Frontal cortex (tissue), 4 donors: ENCODE data around the gene SLIT3. TPM values are rescaled to one million over a fixed set of nuclear protein-coding genes. Genes with fewer than 3 reads are reported as not detected.

Source experiments
- DNase-seq, 2 donors: peaks; one replicate each; pipeline ENCODE4 v3.0.0; 2012; ENCODE audit warnings: low spot score in 2 of 2
- FAIRE-seq: peaks from 2 replicates; lab custom pipeline; 2012; peaks lifted over from hg19 to GRCh38; lab: Jason Lieb, UNC
- total RNA-seq: library from RNA; depleted of rRNA; stranded (reverse); fragments of >200 nt; gene quantifications from one replicate; pipeline ENCODE4 v1.2.3, GENCODE V29; 2014
- donor health status: control.
- donor health status: control.
- donor health status: control.

Gene SLIT3
- total RNA-seq, 1 donor from 2014 or later = 2.0 TPM

DNA sequence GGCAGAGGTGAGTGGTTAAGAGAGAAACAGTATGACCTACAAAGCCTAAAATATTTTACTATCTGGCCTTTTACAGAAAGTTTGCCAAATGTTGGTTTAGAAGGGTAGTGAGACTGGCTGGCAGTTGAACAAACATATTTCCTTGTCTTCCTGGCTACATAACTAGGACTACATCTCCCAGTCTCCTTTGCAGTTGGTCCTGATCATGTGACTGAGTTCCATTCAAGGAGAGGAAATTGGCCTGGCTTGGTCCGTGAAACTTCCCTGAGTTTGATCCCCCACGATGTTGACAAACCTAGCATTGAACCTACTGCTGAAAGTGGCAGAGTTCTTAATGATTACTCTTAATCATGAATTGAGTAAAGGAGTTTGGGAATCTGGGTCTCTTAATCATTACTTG, 280.8 kb downstream of the SLIT3 start:
- FAIRE-seq = no peak
- no peak for DNase-seq

DNA sequence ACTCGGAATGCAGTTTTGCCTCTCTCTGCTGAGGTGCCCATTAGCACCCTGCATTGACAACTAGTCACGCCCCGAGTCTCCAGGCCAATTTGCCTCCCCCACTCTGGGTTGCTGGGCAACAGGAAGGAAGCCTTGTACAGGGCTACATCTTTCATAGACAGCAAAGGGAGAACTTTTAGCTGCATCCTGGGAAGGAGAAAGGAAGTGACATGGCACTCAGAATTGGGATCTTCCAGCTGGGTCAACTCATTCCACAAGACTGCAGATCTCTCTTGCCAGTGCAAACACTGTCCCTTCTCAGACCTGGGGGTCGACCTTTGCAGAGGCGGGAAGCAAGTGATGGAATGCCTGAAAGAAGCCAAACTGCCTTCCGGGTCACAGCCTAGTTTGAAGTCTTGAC, 282.0 kb downstream of the SLIT3 start:
- DNase-seq (no peak), FAIRE-seq (no peak)

DNA sequence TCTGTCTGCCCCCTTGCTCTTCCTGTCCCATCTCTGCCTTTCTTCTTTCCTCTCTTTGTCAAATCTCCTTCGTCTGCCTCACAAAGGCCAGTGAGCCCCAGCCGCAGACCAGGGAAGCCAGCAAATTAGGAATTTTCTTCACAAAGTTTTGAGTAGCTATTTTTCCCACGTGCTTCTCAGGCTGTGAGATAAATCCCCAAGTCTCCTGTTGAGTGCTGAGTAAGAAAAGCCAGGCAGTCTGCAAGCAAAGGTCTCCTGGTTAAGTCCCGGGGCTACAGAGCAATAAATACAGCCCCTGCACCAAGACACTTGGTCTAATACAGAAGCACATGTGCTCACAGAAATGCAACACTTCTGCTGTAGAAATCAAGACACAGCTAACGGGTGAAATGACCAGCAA, 284.9 kb downstream of the SLIT3 start:
- no peak for FAIRE-seq
- no peak for DNase-seq

DNA sequence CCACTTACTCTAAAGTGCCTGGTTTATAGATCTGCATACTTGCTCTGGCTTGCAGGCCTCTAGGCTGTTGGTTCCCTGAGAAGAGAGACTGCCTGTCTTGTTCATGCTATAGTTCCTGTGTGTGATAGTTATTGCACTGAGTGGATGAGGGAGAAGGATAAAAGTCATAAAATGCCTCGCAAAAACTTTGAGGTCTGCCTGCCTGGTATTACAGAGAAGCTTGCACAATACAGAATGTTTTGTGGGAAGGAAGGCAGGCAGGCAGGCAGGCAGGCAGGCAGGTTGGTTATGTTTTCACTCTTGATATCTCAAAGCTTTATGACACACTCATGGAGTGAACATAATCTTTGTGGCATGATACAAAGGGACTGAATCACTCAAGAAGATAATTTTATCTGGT, 287.1 kb downstream of the SLIT3 start:
- no peak for FAIRE-seq
- DNase-seq = no peak

DNA sequence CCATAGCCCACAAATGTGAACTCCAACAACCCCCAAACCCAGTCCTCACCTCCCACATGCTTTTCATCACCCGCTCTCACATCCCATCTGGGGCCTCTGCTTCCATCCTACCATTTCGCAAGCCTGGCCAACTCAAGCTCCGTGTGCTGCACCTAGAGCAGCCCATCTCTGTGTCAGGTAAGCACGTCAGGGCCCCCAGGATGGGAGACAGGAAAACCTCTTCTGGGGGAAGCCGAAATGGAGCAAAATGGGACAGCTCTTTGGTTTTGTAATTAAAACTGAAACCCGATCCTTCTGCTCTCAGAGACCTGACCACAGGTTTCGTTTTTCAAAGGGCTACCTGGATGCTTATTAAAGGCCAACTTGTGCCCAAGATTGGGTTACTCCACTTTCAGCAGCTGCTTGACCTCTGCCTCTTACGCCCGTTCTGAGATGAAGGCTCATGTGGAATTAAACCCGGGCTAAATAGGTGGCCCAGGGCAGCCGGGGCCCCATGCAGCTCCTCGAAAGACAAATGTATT, 287.7 kb downstream of the SLIT3 start:
- no peak for DNase-seq
- FAIRE-seq = no peak

DNA sequence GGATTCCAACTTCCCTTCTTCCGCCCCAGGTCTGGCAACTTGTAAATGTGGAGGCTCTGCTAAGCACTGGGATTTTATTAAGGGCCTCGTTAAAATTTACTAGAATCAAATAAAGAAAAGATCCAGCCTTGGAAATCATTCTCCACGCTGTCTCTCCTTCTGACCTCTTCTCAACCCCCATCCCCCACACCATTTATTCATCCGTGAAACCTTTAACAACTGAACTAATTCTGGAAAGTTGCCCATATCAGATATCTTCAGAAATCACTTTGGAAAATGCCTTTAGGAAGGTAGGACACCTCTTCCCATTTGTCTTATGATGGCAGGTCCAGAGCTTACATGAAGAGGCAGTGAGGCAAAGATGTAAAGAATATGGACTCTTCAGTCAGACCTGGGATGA, 288.5 kb downstream of the SLIT3 start:
- DNase-seq (no peak), FAIRE-seq (no peak)

DNA sequence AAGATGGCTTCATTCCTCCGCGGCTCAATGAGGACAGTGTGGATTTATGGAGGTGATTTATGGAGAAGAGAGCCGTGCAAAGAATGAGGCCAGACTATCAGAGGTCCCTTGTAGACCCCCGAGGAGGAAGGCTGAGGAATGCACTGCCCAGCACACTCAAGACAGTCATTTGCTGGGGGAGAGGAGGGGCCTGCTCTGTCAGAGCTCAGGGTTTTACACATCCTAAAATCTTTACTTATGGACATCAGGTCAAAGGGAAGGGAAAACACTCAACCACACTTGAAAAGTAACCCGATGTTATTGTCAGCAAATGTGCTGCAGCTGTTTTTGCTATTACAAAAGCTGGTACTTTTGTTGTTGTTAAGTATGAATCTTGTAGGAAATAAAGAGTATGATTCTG, 289.5 kb downstream of the SLIT3 start:
- FAIRE-seq = no peak

DNA sequence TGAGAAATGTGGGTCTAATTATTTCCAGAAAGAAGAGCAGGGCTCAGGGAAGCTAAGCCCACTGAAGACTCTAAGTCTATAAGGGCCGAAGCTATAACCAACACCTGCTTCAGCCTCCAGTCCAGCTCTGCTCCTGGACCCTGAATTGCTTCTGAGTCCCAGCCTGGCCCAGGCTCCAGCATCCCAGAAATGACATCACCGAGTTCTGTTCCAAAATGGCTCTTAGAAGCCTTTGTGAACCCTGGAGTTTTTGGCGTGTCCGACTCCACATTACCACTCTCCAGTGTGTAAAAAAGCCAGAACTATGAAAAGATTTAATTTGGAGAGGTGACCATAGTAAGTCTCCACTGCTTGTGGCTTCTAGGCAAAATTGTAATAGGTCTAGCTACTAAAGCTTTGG, 289.9 kb downstream of the SLIT3 start:
- DNase-seq = no peak
- no peak for FAIRE-seq

More for the DNA sequence above, 289.5 kb downstream of the SLIT3 start:
- DNase-seq = no peak

DNA sequence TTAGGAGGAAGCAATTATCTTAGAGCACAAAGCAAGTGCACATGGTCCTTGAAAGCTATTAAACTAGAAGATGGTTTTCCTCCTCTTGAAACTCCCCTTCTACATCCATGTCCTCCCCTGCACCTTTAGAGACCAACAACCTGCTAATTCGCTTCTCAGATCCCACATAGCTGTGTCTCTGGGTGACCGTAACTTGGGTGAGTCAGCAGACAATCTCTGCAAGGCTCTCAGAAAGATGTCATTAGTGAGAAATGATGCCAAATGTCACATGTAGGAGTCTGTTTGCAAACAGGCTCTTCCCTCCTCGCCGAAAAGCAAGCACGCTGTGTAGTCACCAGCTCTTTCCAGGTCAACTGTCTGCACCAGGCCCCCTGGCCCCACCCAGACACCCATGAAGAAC, 291.8 kb downstream of the SLIT3 start:
- FAIRE-seq (no peak), DNase-seq (no peak)

DNA sequence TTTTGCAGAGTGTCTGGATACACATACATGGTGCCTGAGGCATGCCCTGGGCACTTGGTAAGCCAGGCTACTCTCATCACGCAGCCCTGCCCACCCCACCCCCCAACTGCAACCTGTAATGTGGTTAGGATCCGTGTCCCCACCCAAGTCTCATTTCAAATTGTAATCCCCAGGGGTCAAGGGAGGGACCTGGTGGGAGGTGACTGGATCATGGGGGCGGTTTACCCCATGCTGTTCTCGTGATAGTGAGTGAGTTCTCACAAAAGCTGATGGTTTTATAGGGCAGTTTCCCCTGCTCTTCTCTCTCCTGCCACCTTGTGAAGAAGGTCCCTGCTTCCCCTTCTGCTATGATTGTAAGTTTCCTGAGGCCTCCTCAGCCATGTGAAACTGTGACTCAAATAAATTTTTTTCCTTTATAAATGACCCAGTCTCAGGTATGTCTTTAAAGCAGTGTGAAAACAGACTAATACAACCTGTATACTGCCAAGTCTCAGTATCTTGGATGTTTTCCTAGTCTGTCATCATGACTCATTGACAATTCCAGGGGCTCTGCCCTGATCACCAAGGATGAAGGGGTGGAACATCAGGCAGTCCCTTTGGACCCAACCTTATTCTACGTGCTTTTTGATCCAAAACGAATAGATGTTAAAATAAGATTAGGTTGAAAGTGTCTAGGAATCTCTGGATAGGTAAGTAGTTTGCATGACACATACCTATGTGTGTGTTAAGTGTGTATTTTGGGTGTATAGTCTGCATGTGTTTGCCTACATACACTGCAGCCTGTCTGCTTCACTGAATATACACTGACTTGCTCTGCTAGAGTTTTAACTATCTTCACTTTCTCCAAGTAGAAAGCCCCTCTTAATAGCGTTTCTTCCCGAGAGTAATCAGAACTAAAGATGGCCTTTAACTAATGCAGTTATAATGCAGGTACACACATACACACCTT, 293.8 kb downstream of the SLIT3 start:
- DNase-seq = no peak
- FAIRE-seq = no peak

DNA sequence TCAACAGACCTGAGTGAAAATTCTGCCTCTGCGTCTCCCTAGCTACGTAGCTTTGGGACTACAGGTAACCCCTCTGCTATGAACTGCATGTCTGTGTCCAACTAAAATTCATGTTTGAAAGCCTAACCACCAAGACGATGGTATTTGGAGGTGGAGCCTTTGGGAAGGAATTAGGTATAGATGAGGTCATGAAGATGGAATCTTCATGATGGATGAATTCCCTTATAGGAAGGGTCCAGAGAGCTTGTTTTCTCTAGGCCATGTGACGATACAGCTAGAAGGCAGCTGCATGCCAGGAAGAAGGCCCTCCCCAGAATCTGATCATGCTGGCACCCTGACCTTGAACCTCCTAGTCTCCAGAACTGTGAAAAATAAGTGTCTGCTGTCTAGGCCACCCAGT, 296.4 kb downstream of the SLIT3 start:
- FAIRE-seq = no peak
- DNase-seq = no peak

DNA sequence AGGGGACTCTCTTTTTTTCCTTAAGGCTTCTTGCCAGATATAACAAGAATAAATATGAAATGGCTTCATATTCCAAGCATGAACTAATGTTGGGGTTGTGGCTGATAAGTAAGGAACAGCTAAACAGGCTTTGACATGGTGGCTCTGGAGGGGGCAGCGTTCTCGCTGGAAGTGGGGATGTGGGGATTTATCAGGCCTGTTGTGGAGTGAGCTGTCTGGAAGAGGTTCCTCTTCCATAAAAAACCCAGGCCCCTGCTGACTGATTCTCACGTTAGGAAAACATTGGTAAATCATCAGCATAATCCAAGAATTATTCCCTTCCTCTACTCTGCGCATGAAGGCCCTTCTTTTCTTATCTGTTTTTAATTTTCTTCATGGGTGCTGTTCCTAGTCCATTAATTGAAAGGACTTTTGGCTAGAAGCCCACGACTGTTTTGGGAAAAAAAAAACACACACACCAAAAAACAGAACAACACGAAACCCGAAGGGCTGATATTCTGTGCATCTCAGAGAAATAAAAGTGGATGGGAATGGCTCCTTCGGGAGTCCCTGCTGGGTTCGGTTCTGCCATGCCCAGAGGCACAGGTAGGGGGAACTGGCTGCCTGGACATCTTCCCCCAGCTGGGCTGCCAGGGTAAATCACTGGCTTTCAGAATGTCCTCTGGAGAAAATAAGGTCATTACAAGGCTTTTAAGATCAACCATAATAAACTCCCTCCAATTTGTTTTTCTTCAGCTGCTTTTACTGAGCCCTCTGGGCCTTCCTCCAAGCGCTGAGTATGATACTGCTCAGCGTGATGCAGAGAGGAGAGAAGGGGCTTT, 297.0 kb downstream of the SLIT3 start:
- DNase-seq = peak in 1 of 2 donors; percentile 34
- FAIRE-seq = no peak

DNA sequence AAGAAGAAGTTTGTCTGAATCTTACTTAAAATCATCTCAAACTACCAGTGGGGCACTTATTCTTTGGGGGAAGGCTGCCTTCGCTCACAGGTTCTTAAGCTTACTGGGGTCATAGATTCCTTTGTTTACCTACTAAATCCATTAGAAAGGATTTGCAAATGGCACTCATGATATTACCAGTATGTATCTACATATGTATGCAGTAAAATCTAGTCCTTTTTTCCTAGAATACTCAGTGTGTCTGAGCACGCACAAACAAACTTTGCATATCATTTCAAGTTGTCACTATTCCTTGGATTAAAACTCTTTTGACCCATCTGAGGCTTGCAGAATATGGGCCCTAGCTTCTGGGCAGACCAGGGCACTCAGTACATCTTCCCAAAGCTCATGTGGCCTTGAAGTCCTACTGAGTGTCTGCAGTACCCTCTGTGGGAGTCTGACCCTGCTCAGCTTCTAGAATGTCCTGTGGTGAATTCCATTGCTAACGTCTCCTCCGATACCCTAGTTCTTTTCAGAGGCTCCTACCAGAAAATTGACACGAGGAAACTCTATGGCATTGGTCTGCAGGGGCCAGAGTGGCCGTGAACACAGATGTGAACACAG, 297.9 kb downstream of the SLIT3 start:
- no peak for DNase-seq
- no peak for FAIRE-seq

DNA sequence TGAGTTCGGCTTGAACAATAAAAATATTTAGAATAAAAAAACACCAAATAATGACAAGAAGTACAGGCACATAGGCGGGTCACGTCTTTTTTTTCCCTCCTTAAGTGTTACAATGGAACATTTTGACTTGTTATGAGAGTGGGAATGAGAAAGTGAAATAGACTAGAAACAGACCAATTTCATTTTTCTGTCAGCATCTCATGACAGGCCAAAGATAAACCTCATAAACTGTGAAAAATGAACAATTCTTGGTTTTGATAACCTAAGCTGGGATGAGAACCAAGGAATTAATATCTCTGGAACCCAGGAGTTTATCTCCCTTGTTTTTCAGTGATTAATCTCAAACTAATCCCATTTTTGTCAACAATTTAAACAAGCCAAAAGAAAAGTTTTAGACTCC, 299.5 kb downstream of the SLIT3 start:
- DNase-seq (no peak), FAIRE-seq (no peak)

DNA sequence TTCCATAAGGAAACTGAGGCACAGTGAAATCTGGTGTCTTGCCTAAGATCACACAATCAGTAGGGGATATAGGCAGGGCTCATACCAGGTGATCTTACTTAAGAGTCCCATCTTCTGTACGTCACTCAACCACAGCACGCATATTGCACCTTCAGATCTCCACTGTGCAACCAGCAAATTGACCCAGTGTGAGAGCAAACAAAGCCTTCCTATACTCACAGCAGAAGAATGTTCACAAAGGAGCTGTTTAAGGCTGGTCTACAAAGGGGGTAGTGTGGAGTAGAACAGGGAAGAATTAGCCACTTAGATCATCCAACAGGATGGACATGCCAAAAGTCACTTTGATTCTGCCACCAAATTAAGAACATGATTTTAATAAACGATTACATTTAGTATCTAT, 305.9 kb downstream of the SLIT3 start:
- DNase-seq (peak in 1 of 2 donors; percentile 16), FAIRE-seq (peak; percentile 34)

DNA sequence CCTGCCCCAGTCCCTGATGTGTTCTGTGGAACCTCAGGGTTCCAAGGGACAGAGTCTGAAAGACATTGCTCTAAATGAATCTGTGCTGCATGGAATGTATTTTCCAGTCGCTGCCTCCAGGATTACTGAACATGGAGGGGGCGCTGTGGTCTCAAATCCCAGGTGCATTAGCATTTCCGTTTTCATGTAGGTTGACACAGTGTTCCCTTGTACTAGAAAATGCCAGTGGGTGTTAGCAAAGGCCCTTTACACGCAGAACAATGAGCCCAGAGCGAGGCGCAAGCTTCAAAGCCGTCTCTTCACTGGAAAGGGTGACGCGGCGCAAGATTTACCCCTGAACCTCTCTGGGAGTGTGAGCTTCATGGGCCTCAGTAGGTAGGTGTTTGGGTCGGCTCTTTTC, 308.3 kb downstream of the SLIT3 start:
- DNase-seq = no peak
- FAIRE-seq = no peak

DNA sequence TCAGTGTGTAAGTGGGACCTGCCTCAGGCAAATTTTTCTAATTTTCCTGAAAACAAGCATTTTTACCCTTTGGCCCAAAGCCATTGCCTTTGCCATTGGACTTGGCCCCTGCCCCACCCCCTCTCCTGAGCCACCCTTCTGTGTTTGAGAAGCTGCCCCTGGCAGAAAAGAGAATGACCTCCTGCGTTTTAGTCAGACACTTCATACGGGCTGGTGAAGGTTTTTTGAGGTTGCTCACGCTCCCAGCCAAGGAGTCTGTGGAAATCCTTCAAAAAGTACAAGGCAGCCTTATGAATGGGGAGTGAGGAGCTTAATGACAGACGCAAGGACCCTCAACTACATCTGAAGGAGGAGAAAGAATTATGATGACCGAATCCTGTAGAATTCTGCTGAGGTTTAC, 308.9 kb downstream of the SLIT3 start:
- DNase-seq = no peak
- no peak for FAIRE-seq

DNA sequence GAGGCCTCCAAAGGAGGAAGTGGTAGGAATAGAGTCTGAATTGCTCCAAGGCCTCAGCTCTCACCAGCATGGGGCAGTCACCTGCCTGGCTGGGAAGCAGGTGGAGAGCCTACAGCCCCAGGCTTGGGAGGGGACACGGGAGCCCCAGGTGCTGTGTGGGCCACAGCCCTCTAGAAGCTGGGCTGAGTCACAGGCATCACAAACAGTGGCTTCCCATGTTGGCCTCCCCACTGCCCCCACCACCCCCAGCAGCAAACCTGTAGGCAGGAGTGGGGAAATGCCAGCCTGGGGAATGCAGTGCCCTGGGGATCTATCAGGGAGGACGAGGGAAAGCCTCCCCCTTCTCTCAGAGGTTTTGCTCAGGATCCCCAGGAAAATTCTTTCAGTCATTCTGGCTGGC, 309.6 kb downstream of the SLIT3 start:
- no peak for DNase-seq
- no peak for FAIRE-seq

DNA sequence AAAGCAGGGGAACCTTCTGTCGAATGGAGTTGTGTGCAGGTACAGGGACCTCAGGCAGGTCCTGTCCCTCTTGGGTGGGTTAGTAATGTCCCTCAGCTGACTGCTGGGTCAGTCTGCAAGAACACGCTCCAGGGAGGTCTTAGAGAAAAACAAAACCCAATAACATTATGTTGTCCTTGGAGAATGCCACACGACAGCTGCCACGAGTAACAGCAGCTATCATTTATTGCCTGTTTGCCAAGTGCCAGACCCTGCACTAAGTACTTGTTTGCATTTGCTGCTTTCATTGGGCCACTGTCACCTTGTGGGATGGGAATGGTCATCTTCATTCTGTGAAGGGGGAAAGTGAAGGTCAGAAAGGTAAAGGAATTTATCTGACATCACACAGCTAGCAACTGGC, 310.3 kb downstream of the SLIT3 start:
- FAIRE-seq (no peak), DNase-seq (no peak)

DNA sequence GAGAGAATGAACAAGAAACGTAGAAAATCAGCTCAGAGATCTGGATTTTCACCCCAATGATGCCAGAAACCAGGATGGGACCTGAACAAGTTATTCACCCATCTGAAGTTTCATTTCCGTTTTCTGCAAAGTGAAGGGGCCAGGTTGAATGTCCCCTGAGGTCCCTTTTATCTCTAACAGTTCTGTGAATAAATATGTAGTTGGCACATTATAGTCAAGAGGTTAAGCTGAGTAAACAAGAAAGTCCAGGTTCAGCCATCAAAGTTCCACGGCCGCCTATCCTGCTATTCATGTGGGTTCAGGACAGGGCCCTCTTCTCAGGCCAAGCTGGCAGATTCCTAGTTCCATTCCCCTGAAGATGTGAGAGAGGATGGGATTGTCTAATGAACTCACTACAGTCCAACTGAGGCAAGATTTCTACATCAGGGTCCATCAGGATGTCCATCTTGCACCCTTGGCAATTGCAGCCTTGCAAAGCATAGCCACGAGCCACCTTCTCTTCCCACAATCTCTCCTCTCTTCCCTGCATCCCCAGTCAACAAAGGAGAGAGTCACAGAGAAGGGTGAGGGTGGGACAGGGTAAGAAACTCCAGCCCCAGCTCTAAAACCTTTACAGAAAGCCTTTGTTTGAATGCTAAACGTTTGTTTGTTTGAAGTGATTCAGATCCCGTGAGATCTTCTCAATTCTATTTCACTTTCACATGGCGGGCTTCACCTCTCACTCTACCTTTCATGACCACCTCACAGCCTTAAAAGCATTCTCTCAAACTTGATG, 311.0 kb downstream of the SLIT3 start:
- DNase-seq (no peak), FAIRE-seq (no peak)
